DND-41 (cell line): ENCODE measurements around the gene LMLN.
A peak's percentile ranks its signal among the peaks of the same experiment; 100 is the strongest.

Experiments used
- ATAC-seq: fragments of 200-7000 bp; cut with Tn5 transposase; 3 replicates; pipeline ENCODE4 v1.9.1; 2021; ENCODE audit warnings: low read depth; ENCODE audit not compliant: insufficient read depth
- DNase-seq: peaks from one replicate; pipeline ENCODE4 v3.0.0-alpha.2; 2020
- H2AFZ ChIP-seq: 2 replicates; pipeline ENCODE4 v1.6.0; 2012; ENCODE audit warnings: low read depth, low read length
- H3K27ac ChIP-seq: 2 replicates; pipeline ENCODE4 v1.5.1; 2012; ENCODE audit warnings: low read length, inconsistent platforms
- H3K27me3 ChIP-seq: fragments of 200-600 bp; sonication (generic); 2 replicates; pipeline ENCODE4 v1.6.0; 2012; ENCODE audit warnings: low read length, mild to moderate bottlenecking, inconsistent platforms; ENCODE audit not compliant: insufficient read depth, poor library complexity
- H3K36me3 ChIP-seq: 2 replicates; pipeline ENCODE4 v1.5.1; 2012; ENCODE audit warnings: low read length, inconsistent platforms; ENCODE audit not compliant: insufficient read depth
- H3K4me1 ChIP-seq: 2 replicates; pipeline ENCODE4 v1.5.1; 2012; ENCODE audit warnings: mild to moderate bottlenecking, low read length; ENCODE audit not compliant: insufficient read depth
- H3K4me2 ChIP-seq: 2 replicates; pipeline ENCODE4 v1.6.0; 2012; ENCODE audit warnings: mild to moderate bottlenecking, moderate library complexity, low read length, inconsistent platforms; ENCODE audit not compliant: insufficient read depth
- H3K4me3 ChIP-seq, 2 experiments: fragments of 200-600 bp in 1 of 2; shearing (Covaris generic) in 1 of 2; 2 replicates each; pipeline ENCODE4 v1.5.1; 2012 to 2016; ENCODE audit warnings: inconsistent platforms in 2 of 2, low read length in 2 of 2, mild to moderate bottlenecking in 2 of 2, low read depth in 1 of 2, moderate library complexity in 1 of 2
- H3K79me2 ChIP-seq: 2 replicates; pipeline ENCODE4 v1.6.0; 2012; ENCODE audit warnings: low read length, inconsistent platforms; ENCODE audit not compliant: insufficient read depth
- H3K9ac ChIP-seq: 2 replicates; pipeline ENCODE4 v1.6.0; 2012; ENCODE audit warnings: low read depth, mild to moderate bottlenecking, inconsistent platforms, low read length, moderate library complexity
- H3K9me3 ChIP-seq: 2 replicates; pipeline ENCODE4 v1.5.1; 2012; ENCODE audit warnings: low read length, moderate library complexity, mild to moderate bottlenecking, inconsistent platforms; ENCODE audit not compliant: insufficient read depth, severe bottlenecking
- H4K20me1 ChIP-seq: 2 replicates; pipeline ENCODE4 v1.6.0; 2012; ENCODE audit warnings: low read length; ENCODE audit not compliant: insufficient read depth
- CTCF ChIP-seq: IDR thresholded peaks from 2 replicates; pipeline ENCODE4 v1.5.1; 2012; ENCODE audit warnings: borderline replicate concordance, low read length, moderate library complexity, mild to moderate bottlenecking; ENCODE audit not compliant: poor library complexity, severe bottlenecking; ENCODE audit errors: extremely low read depth
- EZH2 ChIP-seq: IDR thresholded peaks from 3 replicates; pipeline ENCODE4 v1.6.1; 2012; ENCODE audit warnings: borderline replicate concordance, low read depth, mild to moderate bottlenecking, moderate library complexity, low read length, inconsistent platforms; ENCODE audit not compliant: severe bottlenecking

LMLN gene

DNA sequence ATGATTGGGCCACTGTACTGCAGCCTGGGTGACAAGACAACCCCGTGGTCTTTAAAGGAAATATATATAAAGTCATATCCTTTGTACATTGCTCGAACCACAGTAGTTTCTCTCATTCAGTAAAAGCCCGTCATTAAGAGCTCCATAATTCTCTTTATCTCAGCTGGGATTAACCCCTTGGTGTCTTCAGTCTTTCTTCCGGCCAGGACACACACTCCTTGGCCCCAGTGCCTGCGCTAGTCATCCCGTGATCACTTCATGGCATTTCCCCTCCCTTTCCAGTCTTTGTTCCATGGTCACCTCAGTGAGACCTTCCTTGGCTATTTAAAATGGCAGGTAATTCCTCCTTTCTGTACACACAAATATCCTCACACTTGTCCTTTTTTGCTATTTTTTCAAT is 6.7 kb upstream of the LMLN start:
- H3K4me1 ChIP-seq, result peaks cover 51% of the 10 kb centered on the region
- peaks cover 67% of the 10 kb centered on the region for H3K36me3 ChIP-seq
- peaks cover 41% of the 10 kb centered on the region for H3K79me2 ChIP-seq
- peaks cover 41% of the 10 kb centered on the region for H4K20me1 ChIP-seq
- H3K9ac ChIP-seq, result no peak overlapping the region
- no peak overlapping the region for H3K27ac ChIP-seq
- no peaks in the 10 kb centered on the region for H3K27me3 ChIP-seq
- ATAC-seq (no peak), DNase-seq (no peak)
- H3K9me3 ChIP-seq, result no peaks in the 10 kb centered on the region
- no peak for TF ChIP-seq CTCF
- no peak for TF ChIP-seq EZH2
- no peak overlapping the region for H2AFZ ChIP-seq
- no peak overlapping the region; a peak in 1 of 4 replicates for H3K4me3 ChIP-seq
- H3K4me2 ChIP-seq, result peak overlapping the region; percentile 37; the same call in 1 of the 2 replicates

DNA sequence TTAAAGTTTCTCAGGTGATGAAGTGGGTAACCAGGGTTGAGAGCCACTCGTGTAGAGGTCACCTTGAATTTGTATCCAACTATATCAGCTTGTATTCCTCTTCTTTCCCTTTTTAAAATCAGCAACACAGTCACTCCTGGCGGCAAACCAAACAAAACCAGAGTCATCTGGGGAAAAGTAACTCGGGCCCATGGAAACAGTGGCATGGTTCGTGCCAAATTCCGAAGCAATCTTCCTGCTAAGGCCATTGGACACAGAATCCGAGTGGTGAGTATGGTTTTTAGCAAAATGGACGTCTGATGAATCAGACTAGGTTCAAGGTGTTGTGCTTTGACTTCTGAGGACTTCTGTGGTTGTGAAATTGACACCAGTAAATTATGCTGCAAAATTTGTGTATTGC is 6.1 kb upstream of the LMLN start:
- Histone ChIP-seq H3K36me3 (peaks cover 67% of the 10 kb centered on the region), H3K4me2 (peak overlapping the region; percentile 37; the same call in 1 of the 2 replicates), H3K79me2 (peaks cover 41% of the 10 kb centered on the region), H3K9ac (no peak overlapping the region), H3K27ac (no peak overlapping the region), H3K4me1 (peaks cover 54% of the 10 kb centered on the region), H3K9me3 (no peaks in the 10 kb centered on the region), H2AFZ (no peak overlapping the region), H4K20me1 (peaks cover 41% of the 10 kb centered on the region), H3K27me3 (no peaks in the 10 kb centered on the region), H3K4me3 (no peak overlapping the region)
- no peak for TF ChIP-seq EZH2
- TF ChIP-seq CTCF, result no peak
- ATAC-seq (no peak), DNase-seq (no peak)

DNA sequence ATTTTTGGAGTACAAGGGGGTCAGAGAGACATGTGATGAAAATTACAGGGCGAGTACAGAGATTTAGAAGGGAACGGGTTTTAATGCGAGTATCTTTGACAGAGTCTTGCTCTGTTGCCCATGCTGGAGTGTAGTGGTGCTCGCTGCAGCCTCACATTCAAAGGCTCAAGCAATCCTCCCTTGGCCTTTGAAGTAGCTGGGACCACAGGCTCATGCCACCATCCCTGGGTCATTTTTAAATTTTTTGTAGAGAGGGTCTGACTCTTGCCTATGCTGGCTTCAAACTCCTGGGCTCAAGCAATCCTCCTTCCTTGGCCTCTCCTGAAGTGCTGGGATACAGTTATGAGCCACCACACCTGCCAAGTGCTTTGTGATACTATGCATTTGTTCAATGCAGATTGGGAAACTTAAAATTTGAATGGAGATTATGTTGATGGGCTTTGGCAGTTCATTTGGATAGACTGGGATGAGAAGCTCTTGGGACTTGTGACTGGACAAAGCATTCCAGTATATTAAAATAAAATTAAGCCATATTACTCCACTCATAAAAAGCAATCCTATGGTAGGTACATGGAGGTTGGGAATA is 4.0 kb upstream of the LMLN start:
- no peak overlapping the region for H3K9ac ChIP-seq
- peaks cover 59% of the 10 kb centered on the region for H3K36me3 ChIP-seq
- H3K4me2 ChIP-seq, result no peak overlapping the region
- no peak overlapping the region for H2AFZ ChIP-seq
- no peaks in the 10 kb centered on the region for H3K9me3 ChIP-seq
- H3K4me3 ChIP-seq, result no peak overlapping the region
- ATAC-seq, result no peak
- no peaks in the 10 kb centered on the region for H3K27me3 ChIP-seq
- TF ChIP-seq EZH2 (no peak), CTCF (no peak)
- H3K4me1 ChIP-seq, result peaks cover 61% of the 10 kb centered on the region
- H3K27ac ChIP-seq, result no peak overlapping the region
- peaks cover 31% of the 10 kb centered on the region for H3K79me2 ChIP-seq
- DNase-seq, result no peak
- H4K20me1 ChIP-seq, result peaks cover 35% of the 10 kb centered on the region
